H9 (cell line): Measurements from ENCODE around the gene GSTO2. TPM values are rescaled to one million over a fixed set of nuclear protein-coding genes. Genes with fewer than 3 reads are reported as not detected.

Experiments used
- DNase-seq: peaks from one replicate; pipeline ENCODE4 v3.0.0-alpha.2; 2017
- H2AFZ ChIP-seq: one replicate; pipeline ENCODE4 v1.6.1; 2013; ENCODE audit warnings: mild to moderate bottlenecking, low read length, control low read depth, moderate library complexity
- H2AK5ac ChIP-seq: 2 replicates; pipeline ENCODE4 v1.6.1; 2013; ENCODE audit warnings: low read length, control low read depth, mixed read lengths; ENCODE audit not compliant: insufficient read length
- H2BK120ac ChIP-seq: one replicate; pipeline ENCODE4 v1.6.1; 2013; ENCODE audit warnings: low read depth, mild to moderate bottlenecking, low read length, control low read depth, inconsistent platforms; ENCODE audit not compliant: poor library complexity, severe bottlenecking
- H2BK12ac ChIP-seq: 2 replicates; pipeline ENCODE4 v1.6.1; 2013; ENCODE audit warnings: low read length, control low read depth, mixed read lengths, low read depth; ENCODE audit not compliant: insufficient read length
- H2BK15ac ChIP-seq: 2 replicates; pipeline ENCODE4 v1.6.1; 2013; ENCODE audit warnings: low read depth, low read length, control low read depth
- H2BK20ac ChIP-seq: one replicate; pipeline ENCODE4 v1.6.1; 2013; ENCODE audit warnings: low read depth, mild to moderate bottlenecking, low read length, control low read depth, inconsistent platforms; ENCODE audit not compliant: poor library complexity, severe bottlenecking
- H2BK5ac ChIP-seq: 2 replicates; pipeline ENCODE4 v1.6.1; 2013; ENCODE audit warnings: low read length, control low read depth, mixed read lengths; ENCODE audit not compliant: insufficient read length
- H3K14ac ChIP-seq: 2 replicates; pipeline ENCODE4 v1.6.1; 2013; ENCODE audit warnings: low read length, control low read depth; ENCODE audit not compliant: insufficient read depth
- H3K18ac ChIP-seq: 2 replicates; pipeline ENCODE4 v1.6.1; 2013; ENCODE audit warnings: low read depth, mild to moderate bottlenecking, mixed read lengths, low read length, control low read depth; ENCODE audit not compliant: insufficient read length
- H3K23ac ChIP-seq: 2 replicates; pipeline ENCODE4 v1.6.1; 2013; ENCODE audit warnings: low read length, control low read depth, mixed read lengths, low read depth; ENCODE audit not compliant: insufficient read length
- H3K23me2 ChIP-seq: 2 replicates; pipeline ENCODE4 v1.6.1; 2013; ENCODE audit warnings: low read depth, mild to moderate bottlenecking, mixed read lengths, low read length, control low read depth; ENCODE audit not compliant: insufficient read length, poor library complexity, severe bottlenecking
- H3K27ac ChIP-seq: 2 replicates; pipeline ENCODE4 v1.5.1; 2013; ENCODE audit warnings: low read length, control low read depth, mixed read lengths, low read depth; ENCODE audit not compliant: insufficient read length
- H3K27me3 ChIP-seq: 2 replicates; pipeline ENCODE4 v1.6.1; 2013; ENCODE audit warnings: low read length, control low read depth, inconsistent platforms; ENCODE audit not compliant: insufficient read depth
- H3K4ac ChIP-seq: 2 replicates; pipeline ENCODE4 v1.6.1; 2013; ENCODE audit warnings: low read depth, mild to moderate bottlenecking, control low read depth, inconsistent platforms, low read length, moderate library complexity
- H3K4me1 ChIP-seq: 2 replicates; pipeline ENCODE4 v1.6.1; 2013; ENCODE audit warnings: low read length, control low read depth, inconsistent platforms; ENCODE audit not compliant: insufficient read depth
- H3K4me2 ChIP-seq: 2 replicates; pipeline ENCODE4 v1.6.1; 2013; ENCODE audit warnings: low read length, control low read depth, mixed read lengths; ENCODE audit not compliant: insufficient read length, insufficient read depth
- H3K56ac ChIP-seq: 2 replicates; pipeline ENCODE4 v1.6.1; 2013; ENCODE audit warnings: low read depth, mild to moderate bottlenecking, mixed read lengths, low read length, control low read depth; ENCODE audit not compliant: insufficient read length
- H3K79me1 ChIP-seq: 2 replicates; pipeline ENCODE4 v1.6.1; 2013; ENCODE audit warnings: low read depth, mild to moderate bottlenecking, moderate library complexity, low read length, control low read depth, inconsistent platforms; ENCODE audit not compliant: insufficient read depth, poor library complexity, severe bottlenecking
- H3K79me2 ChIP-seq: 2 replicates; pipeline ENCODE4 v1.6.1; 2013; ENCODE audit warnings: low read length, control low read depth, inconsistent platforms; ENCODE audit not compliant: insufficient read depth
- H3K9ac ChIP-seq: 2 replicates; pipeline ENCODE4 v1.6.1; 2013; ENCODE audit warnings: low read length, control low read depth, mixed read lengths; ENCODE audit not compliant: insufficient read length; ENCODE audit errors: extremely low read depth
- H3K9me3 ChIP-seq: one replicate; pipeline ENCODE4 v1.6.1; 2013; ENCODE audit warnings: low read depth, low read length, inconsistent platforms; ENCODE audit not compliant: control insufficient read depth
- H3T11ph ChIP-seq: one replicate; pipeline ENCODE4 v1.6.1; 2013; ENCODE audit warnings: mild to moderate bottlenecking, low read length, control low read depth, inconsistent platforms
- H4K20me1 ChIP-seq: one replicate; pipeline ENCODE4 v1.6.1; 2013; ENCODE audit not compliant: control insufficient read depth, insufficient read length, insufficient read depth
- H4K5ac ChIP-seq: 2 replicates; pipeline ENCODE4 v1.6.1; 2013; ENCODE audit warnings: low read depth, mild to moderate bottlenecking, mixed read lengths, low read length, control low read depth; ENCODE audit not compliant: insufficient read length
- H4K8ac ChIP-seq: replicated peaks from 2 replicates; pipeline ENCODE4 v1.6.1; 2013; ENCODE audit warnings: low read length, control low read depth, mixed read lengths, low read depth; ENCODE audit not compliant: insufficient read length
- H4K91ac ChIP-seq: 2 replicates; pipeline ENCODE4 v1.6.1; 2013; ENCODE audit warnings: low read depth, mild to moderate bottlenecking, moderate library complexity, mixed read lengths, low read length, control low read depth; ENCODE audit not compliant: insufficient read length
- H3K27ac Mint-ChIP-seq, 3 experiments: 2 replicates in 2 of 3; 3 replicates in 1 of 3; pipeline ENCODE4 v1.8.0; 2020 to 2021; ENCODE audit warnings: mixed read lengths in 3 of 3, mild to moderate bottlenecking in 1 of 3, moderate library complexity in 1 of 3
- H3K27me3 Mint-ChIP-seq: 2 replicates; pipeline ENCODE4 v1.8.0; 2021; ENCODE audit warnings: low read depth, mild to moderate bottlenecking, moderate library complexity, mixed read lengths
- H3K36me3 Mint-ChIP-seq, 3 experiments: 2 replicates in 2 of 3; 3 replicates in 1 of 3; pipeline ENCODE4 v1.8.0; 2020 to 2021; ENCODE audit warnings: low read depth in 3 of 3, mixed read lengths in 3 of 3; ENCODE audit not compliant: insufficient read depth in 1 of 3
- H3K4me1 Mint-ChIP-seq, 2 experiments: 2 replicates each; pipeline ENCODE4 v1.8.0; 2020; ENCODE audit warnings: mixed read lengths in 2 of 2
- H3K4me3 Mint-ChIP-seq, 2 experiments: 2 replicates in 1 of 2; 3 replicates in 1 of 2; pipeline ENCODE4 v1.8.0; 2020 to 2021; ENCODE audit warnings: mild to moderate bottlenecking in 2 of 2, mixed read lengths in 2 of 2, moderate library complexity in 1 of 2
- H3K9me3 Mint-ChIP-seq, 2 experiments: 2 replicates in 1 of 2; 3 replicates in 1 of 2; pipeline ENCODE4 v1.8.0; 2020; ENCODE audit warnings: mild to moderate bottlenecking in 2 of 2, mixed read lengths in 2 of 2, moderate library complexity in 1 of 2
- CTCF ChIP-seq: fragments of 200-600 bp; sonication (generic); conservative IDR thresholded peaks from 3 replicates; pipeline ENCODE4 v1.8.0; 2021; ENCODE audit warnings: antibody characterized with exemption, mild to moderate bottlenecking
- WGBS: extraction: QIAGEN DNeasy Blood & Tissue Kit; methylation state at CpG from one replicate; pipeline ENCODE4 v1.1.7; 2013; ENCODE audit warnings: missing lambda C conversion rate, low lambda C conversion rate, mixed read lengths; ENCODE audit not compliant: insufficient read length; ENCODE audit errors: extremely low coverage; 5-methylcytosine and 5-hydroxymethylcytosine counted together
- total RNA-seq: library from RNA; stranded (reverse); gene quantifications from 2 replicates; pipeline ENCODE4 v1.2.1, GENCODE V29; 2021

GSTO2 gene
- total RNA-seq, 1 experiment from 2014 or later, result 14.5 TPM

GRCh38 chr10:104256335-104256961, 12.5 kb upstream of the GSTO2 start:
- Histone ChIP-seq H3K27ac (no peak overlapping the region), H2BK12ac (no peak overlapping the region), H3K4me2 (no peak overlapping the region), H2BK120ac (no peak overlapping the region), H4K8ac (no peak overlapping the region), H3K9ac (no peak overlapping the region), H3K14ac (no peak overlapping the region), H3K4me1 (peaks cover 11% of the 10 kb centered on the region; the same call in 1 of the 2 replicates), H3K9me3 (no peaks in the 10 kb centered on the region), H2AK5ac (no peak overlapping the region), H4K91ac (no peak overlapping the region), H4K5ac (no peak overlapping the region), H2AFZ (no peak overlapping the region), H3K18ac (no peak overlapping the region), H2BK15ac (no peak overlapping the region), H3K27me3 (no peaks in the 10 kb centered on the region; the same call in 1 of the 2 replicates), H2BK5ac (no peak overlapping the region), H3K79me1 (no peaks in the 10 kb centered on the region), H2BK20ac (no peak overlapping the region), H3T11ph (no peak overlapping the region), H4K20me1 (no peaks in the 10 kb centered on the region), H3K56ac (no peak overlapping the region), H3K4ac (no peak overlapping the region), H3K23ac (no peak overlapping the region), H3K23me2 (peaks cover 12% of the 10 kb centered on the region), H3K79me2 (no peaks in the 10 kb centered on the region; the same call in 1 of the 2 replicates)
- TF ChIP-seq CTCF, result no peak
- no peak overlapping the region for H3K27ac Mint-ChIP-seq
- H3K36me3 Mint-ChIP-seq, result peaks cover 1 to 40% (median 16%) of the 10 kb centered on the region in 3 experiments; a peak in 5 of 7 replicates
- H3K4me1 Mint-ChIP-seq, result peaks cover 41 to 60% of the 10 kb centered on the region in 2 experiments
- peaks cover 14% of the 10 kb centered on the region for H3K27me3 Mint-ChIP-seq
- no peaks in the 10 kb centered on the region for H3K9me3 Mint-ChIP-seq
- H3K4me3 Mint-ChIP-seq, result peak overlapping the region in 1 of 2 experiments; percentile 77; a peak in 1 of 5 replicates
- no CpG with 5 or more reads among the region's 1 CpG for WGBS
- no peak for DNase-seq
